Measurements from ENCODE around the gene IMMP2L.

DNA sequence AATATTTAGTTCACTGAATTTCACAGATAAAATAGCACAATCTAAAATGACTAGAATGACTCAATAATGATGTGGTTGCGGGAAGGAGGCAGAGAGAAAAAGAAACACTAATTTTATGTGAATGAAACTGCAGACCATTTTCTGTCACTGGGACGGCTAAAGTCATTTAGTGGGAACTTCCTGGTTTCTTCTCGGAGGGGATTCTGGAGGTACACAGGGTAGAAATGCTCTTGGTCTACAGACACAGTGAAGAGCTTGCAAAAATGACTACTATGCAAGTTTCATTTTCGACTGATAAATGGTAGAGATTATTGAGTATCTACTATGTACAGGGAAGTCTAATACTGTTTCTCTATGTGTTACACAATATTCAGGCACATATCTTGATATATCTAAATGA, 534.9 kb downstream of the IMMP2L start:
- TF ChIP-seq, protein P1, sequence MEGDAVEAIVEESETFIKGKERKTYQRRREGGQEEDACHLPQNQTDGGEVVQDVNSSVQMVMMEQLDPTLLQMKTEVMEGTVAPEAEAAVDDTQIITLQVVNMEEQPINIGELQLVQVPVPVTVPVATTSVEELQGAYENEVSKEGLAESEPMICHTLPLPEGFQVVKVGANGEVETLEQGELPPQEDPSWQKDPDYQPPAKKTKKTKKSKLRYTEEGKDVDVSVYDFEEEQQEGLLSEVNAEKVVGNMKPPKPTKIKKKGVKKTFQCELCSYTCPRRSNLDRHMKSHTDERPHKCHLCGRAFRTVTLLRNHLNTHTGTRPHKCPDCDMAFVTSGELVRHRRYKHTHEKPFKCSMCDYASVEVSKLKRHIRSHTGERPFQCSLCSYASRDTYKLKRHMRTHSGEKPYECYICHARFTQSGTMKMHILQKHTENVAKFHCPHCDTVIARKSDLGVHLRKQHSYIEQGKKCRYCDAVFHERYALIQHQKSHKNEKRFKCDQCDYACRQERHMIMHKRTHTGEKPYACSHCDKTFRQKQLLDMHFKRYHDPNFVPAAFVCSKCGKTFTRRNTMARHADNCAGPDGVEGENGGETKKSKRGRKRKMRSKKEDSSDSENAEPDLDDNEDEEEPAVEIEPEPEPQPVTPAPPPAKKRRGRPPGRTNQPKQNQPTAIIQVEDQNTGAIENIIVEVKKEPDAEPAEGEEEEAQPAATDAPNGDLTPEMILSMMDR (IDR thresholded peaks at IDR 0.05) = no peak
- no peak for TF ChIP-seq POLR2A (IDR thresholded peaks at IDR 0.05)
- no peak for TF ChIP-seq POLR2AphosphoS5 (IDR thresholded peaks at IDR 0.05)
- no peak for TF ChIP-seq EP300 (IDR thresholded peaks at IDR 0.05)
